Eye (tissue), 1 donor: ENCODE results near the gene USP8.

ENCODE experiments used
- DNase-seq: peaks from one replicate; pipeline ENCODE4 v3.0.0-alpha.2; 2015

The USP8 gene

DNA sequence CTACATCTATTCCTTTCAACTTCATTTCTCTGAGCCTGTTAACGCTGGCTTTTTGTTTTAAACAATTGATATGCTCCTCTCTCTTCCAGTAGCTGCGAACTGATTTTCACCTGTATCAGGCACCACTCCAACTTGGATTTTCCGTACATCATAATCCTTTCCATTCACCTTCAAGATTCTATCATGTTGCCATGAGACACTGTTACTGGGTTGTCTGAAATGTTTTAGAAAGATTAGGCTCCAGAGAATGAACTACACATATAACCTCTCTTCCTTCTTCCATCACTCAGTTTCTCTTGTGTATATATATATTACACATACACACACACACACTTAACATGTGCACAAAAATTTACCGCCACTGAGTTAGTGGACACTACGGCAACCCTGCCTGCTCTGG, 122.4 kb downstream of the USP8 start, which contains the start of gene USP50:
Gene USP50 (minus strand): TSS at position 101 of the 400 bp plus-strand sequence. CDS start 141 bp downstream, outside the sequence.
- no peak for DNase-seq

DNA sequence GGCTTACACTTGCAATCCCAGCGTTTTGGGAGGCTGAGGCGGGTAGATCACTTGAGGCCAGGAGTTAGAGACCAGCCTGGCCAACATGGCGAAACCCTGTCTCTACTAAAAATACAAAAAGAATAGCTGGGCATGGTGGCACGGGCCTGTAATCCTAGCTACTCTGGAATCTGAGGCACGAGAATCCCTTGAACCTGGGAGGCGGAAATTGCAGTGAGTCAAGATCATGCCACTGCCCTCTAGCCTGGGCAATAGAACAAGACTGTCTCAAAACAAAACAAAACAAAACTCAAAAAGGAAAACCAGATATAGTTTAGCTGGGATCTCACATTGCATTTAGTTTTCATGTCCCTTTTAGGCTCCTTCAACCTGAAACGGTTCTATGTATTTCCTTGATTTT, 125.1 kb downstream of the USP8 start:
- DNase-seq, result no peak

DNA sequence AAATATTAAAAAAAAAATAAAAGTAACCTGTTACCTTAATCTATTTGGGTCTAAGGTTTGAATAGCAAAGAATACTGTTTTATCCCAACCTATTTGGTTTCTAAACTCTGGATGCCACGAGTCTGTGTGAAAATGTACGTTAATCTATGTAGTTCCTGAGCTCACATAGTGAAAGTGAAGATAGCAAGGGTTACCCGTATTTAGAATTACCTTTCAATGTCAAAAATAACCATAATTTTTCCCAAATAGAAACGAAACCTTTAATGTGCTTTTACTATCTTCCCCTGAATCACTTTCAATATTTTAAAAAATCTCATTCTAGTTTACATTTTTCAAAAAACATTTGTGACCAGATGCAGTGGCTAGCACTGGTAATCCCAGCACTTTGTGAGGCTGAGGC, 128.0 kb downstream of the USP8 start:
- no peak for DNase-seq

DNA sequence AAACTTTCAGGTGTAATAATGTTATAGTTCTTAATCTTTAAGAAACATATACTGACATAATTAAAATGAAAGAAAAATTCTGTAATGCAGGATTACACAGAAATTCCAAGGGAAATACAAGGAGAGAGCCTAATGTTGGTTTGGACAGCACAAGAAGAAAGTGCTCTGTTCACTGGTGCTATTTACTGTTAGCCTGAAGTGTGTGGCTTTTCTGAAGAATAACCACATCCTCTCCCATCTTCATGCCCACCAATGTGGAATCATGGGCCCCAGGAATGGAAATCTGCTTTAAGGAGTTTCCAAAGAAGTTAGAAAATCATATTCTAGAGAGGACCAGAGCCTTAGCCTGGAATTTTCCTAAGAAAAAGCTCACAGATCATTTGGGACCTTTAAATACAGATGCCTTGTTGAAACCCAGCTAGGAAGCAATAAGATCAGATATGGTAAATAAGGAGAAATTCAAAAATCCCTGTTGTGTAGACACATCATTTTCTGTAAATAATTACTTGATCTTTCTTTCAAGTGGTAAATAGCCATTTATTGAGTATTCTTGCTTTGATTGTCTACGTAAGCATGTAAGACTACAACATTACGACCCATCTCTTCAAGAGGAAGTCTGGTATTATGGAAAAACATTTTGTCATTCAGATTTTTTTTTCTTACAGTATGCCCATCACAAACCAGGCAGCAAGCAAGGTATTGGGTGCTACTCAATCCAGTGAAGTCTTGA, 132.6 kb downstream of the USP8 start:
- DNase-seq, result no peak

DNA sequence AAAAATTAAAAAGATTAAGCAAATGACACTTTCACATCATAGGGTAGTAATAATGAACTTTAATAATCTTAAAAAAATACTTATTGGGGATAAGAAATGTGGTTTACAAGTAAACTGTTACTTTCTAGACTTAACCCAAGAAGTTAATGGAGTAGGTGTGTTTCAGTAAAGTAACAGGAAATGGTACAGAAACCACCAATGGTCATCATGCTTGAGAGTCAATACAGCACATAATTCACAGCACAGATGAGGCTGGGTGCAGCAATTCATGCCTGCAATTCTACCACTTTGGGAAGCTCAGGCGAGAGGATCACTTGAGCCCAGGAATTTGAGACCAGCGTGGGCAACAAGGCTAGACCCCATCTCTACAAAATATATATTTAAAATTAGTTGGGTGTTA, 133.8 kb downstream of the USP8 start:
- DNase-seq, result no peak

DNA sequence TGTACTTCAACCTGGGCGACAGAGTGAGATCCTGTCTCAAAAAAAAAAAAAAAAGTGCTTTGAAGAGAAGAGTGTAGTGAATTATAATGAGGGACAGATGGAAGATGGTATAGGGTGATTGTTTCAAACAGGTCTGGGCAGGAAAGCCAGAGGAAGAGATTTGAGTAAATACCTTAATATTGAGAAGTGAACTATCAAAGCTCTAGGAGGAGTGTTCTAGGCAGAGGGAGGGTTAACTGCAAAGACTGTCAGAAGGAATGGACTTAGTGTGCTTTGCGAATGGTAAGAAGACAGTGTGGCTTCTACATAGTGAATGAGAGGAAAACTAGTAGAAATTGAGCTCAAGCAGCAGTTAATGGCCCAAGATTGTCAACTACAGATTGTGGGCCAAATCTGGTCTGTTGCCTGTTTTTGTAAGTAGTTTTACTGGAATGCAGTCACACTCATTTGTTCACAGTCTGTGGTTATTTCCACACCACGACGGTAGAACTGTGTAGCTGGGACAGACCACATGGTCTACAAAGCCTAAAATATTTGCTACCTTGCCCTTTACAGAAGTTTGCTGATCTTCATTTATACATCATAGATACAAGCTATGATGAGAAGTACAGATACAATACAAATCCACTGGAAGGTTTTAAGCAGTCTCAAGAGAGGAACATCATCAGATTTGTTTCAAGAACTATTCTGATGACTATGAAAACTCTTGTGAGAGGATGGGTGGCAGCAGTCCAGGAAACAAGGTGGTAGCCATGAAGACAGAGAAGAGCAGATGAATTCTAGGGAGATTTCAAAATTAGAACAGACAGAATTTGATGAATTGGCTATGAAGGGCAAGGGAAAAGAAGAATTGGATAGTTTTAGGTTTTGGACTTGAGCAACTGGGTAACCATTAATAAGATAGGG, 138.8 kb downstream of the USP8 start:
- no peak for DNase-seq

DNA sequence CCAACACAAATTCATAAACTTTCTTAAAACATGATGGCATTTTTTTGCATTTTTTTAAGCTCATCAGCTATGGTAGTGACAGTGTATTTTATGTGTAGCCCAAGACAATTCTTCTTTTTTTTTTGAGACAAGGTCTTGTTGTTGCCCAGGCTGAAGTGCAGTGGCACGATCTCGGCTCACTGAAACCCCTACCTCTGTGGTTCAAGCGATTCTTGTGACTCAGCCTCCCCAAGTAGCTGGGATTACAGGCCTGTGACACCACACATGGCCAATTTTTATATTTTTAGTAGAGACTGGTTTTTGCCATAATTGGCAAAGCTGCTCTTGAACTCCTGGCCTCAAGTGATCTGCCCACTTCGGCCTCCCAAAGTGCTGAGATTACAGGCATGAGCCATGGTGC, 139.6 kb downstream of the USP8 start:
- DNase-seq, result no peak
